Kidney (tissue), 14 donors: Measurements from ENCODE around the gene SLC26A1. TPM values are rescaled to one million over a fixed set of nuclear protein-coding genes. Genes with fewer than 3 reads are reported as not detected.
A peak's percentile ranks its signal among the peaks of the same experiment; 100 is the strongest.

Experiments used
- DNase-seq, 5 donors: peaks; one replicate each; pipeline ENCODE4 v3.0.0-alpha.2; 2013 to 2020
- FAIRE-seq: peaks from 2 replicates; lab custom pipeline; 2012; peaks lifted over from hg19 to GRCh38; lab: Jason Lieb, UNC
- H3K27ac ChIP-seq, 2 donors: one replicate each; pipeline ENCODE4 v1.7.0; 2013; ENCODE audit warnings: low read depth in 2 of 2, low read length in 2 of 2, inconsistent platforms in 1 of 2
- H3K27me3 ChIP-seq: one replicate; pipeline ENCODE4 v1.7.1; 2013; ENCODE audit warnings: low read length, inconsistent platforms; ENCODE audit not compliant: control insufficient read depth, insufficient read depth
- H3K36me3 ChIP-seq, 3 donors: one replicate each; pipeline versions ENCODE4 v1.7.0 to v1.7.1; 2013; ENCODE audit warnings: low read length in 3 of 3, control low read depth in 1 of 3, inconsistent platforms in 1 of 3; ENCODE audit not compliant: insufficient read depth in 3 of 3, control insufficient read depth in 2 of 3
- H3K4me1 ChIP-seq, 3 donors: one replicate each; pipeline versions ENCODE4 v1.7.0 to v1.7.1; 2013; ENCODE audit warnings: low read length in 3 of 3, inconsistent platforms in 1 of 3, low read depth in 1 of 3; ENCODE audit not compliant: control insufficient read depth in 2 of 3, insufficient read depth in 2 of 3
- H3K4me3 ChIP-seq, 3 donors: one replicate each; pipeline versions ENCODE4 v1.7.0 to v1.8.1; 2013; ENCODE audit warnings: low read length in 3 of 3, control low read depth in 1 of 3, inconsistent platforms in 1 of 3
- H3K9ac ChIP-seq, 3 donors: one replicate each; pipeline versions ENCODE4 v1.7.0 to v1.7.1; 2013; ENCODE audit warnings: low read length in 3 of 3, control low read depth in 1 of 3, inconsistent platforms in 1 of 3
- H3K9me3 ChIP-seq, 3 donors: one replicate each; pipeline versions ENCODE4 v1.7.0 to v1.7.1; 2013; ENCODE audit warnings: low read length in 3 of 3, control low read depth in 1 of 3, inconsistent platforms in 1 of 3; ENCODE audit not compliant: control insufficient read depth in 2 of 3, insufficient read depth in 1 of 3
- CTCF ChIP-seq: IDR thresholded peaks from 3 replicates; pipeline ENCODE4 v1.5.1; 2012; ENCODE audit warnings: mild to moderate bottlenecking, moderate library complexity, borderline replicate concordance; ENCODE audit not compliant: insufficient read depth; ENCODE audit errors: extremely low read depth
- intact Hi-C: fragments of 100-400 bp; cut with DNase I; formaldehyde crosslinking; loops from one replicate; pipeline ENCODE4 v1.11.1; 2022
- polyA plus RNA-seq: library from polyadenylated mRNA; stranded (reverse); fragments of 350-450 nt; fragmentation: Illumina TruSeq; extraction: RNeasy Lipid Tissue Mini Kit (QIAGEN cat#74804); gene quantifications from one replicate; pipeline ENCODE4 v1.2.3, GENCODE V29; 2014; ENCODE audit warnings: low read depth, low replicate concordance; ENCODE audit not compliant: insufficient read depth
- total RNA-seq: library from RNA; stranded (reverse); fragmentation: NEBNext Ultra II Directional; extraction: Animal tissue kit (Norgen Biotek cat#: 25700); gene quantifications from one replicate; pipeline ENCODE4 v1.2.1, GENCODE V29; 2021
- donor health status: control.
- donor health status: control.
- donor health status: control.
- donor health status: control.
- donor health status: control.
- donor health status: DM: yes; HTN: yes; CAD: no.
- donor health status: Normal renal cell carcinoma (clear cell type).

The SLC26A1 gene
- total and polyA plus RNA-seq, 2 donors from 2014 or later = 2.9 to 10.2 TPM

- no peaks in the 10 kb centered on the region for H3K36me3 ChIP-seq
- DNase-seq = no peak
- H3K27me3 ChIP-seq = no peaks in the 10 kb centered on the region
- intact Hi-C loops = no loop called here
- no peak for TF ChIP-seq CTCF
- no peak for FAIRE-seq
- H3K4me3 ChIP-seq = no peak overlapping the region
- no peaks in the 10 kb centered on the region for H3K9me3 ChIP-seq
- no peak overlapping the region for H3K27ac ChIP-seq
- peaks cover 0 to 4% (median 2%) of the 10 kb centered on the region in 3 donors for H3K4me1 ChIP-seq
- no peak overlapping the region for H3K9ac ChIP-seq
These were observed 42.9 kb upstream of the SLC26A1 start for GRCh38 chr4:1036095-1036494.

- no peak overlapping the region for H3K4me3 ChIP-seq
- no peak for FAIRE-seq
- TF ChIP-seq CTCF = no peak
- H3K9ac ChIP-seq = no peak overlapping the region
- H3K4me1 ChIP-seq = peaks cover 0 to 4% (median 2%) of the 10 kb centered on the region in 3 donors
- no peaks in the 10 kb centered on the region for H3K36me3 ChIP-seq
- H3K27me3 ChIP-seq = no peaks in the 10 kb centered on the region
- intact Hi-C loops = no loop called here
- no peaks in the 10 kb centered on the region for H3K9me3 ChIP-seq
- no peak for DNase-seq
- H3K27ac ChIP-seq = no peak overlapping the region
These were observed 42.3 kb upstream of the SLC26A1 start for GRCh38 chr4:1035510-1035909.

GRCh38 chr4:1033840-1034551 is 40.8 kb upstream of the SLC26A1 start:
- Histone ChIP-seq H3K9ac (no peak overlapping the region), H3K36me3 (no peaks in the 10 kb centered on the region), H3K27me3 (no peaks in the 10 kb centered on the region), H3K4me1 (no peaks in the 10 kb centered on the region), H3K9me3 (no peaks in the 10 kb centered on the region), H3K27ac (no peak overlapping the region), H3K4me3 (no peak overlapping the region)
- peak in 1 of 5 donors; percentile 72 for DNase-seq
- FAIRE-seq = no peak
- TF ChIP-seq CTCF = no peak
- intact Hi-C loops = no loop called here
